Activated T-cell treated with anti-CD3 and anti-CD28 coated beads, Interleukin-2, amount 50 U/mL, for 72 hours (primary cell): ENCODE results near the gene ELMOD1. TPM values are rescaled to one million over a fixed set of nuclear protein-coding genes. Genes with fewer than 3 reads are reported as not detected.

ENCODE experiments used
- ATAC-seq, 2 donors: fragments of 150-1000 bp; cut with Tn5 transposase; replicated peaks in 1 of 2; 2 replicates each; pipeline ENCODE4 v1.10.0; 2021; ENCODE audit warnings: moderate library complexity in 2 of 2, mild to moderate bottlenecking in 1 of 2
- DNase-seq, 2 donors: peaks; one replicate each; pipeline ENCODE4 v3.0.0; 2021 to 2022; ENCODE audit warnings: mixed read lengths in 1 of 2
- H3K27ac Mint-ChIP-seq: one replicate; pipeline ENCODE4 v1.8.0; 2022; ENCODE audit warnings: mild to moderate bottlenecking, moderate library complexity, mixed read lengths
- H3K27me3 Mint-ChIP-seq: one replicate; pipeline ENCODE4 v1.8.0; 2022; ENCODE audit warnings: low read depth, mixed read lengths
- H3K36me3 Mint-ChIP-seq, 2 donors: one replicate each; pipeline ENCODE4 v1.8.0; 2022; ENCODE audit warnings: mixed read lengths in 2 of 2, mild to moderate bottlenecking in 1 of 2; ENCODE audit not compliant: insufficient read depth in 2 of 2
- H3K4me1 Mint-ChIP-seq: one replicate; pipeline ENCODE4 v1.8.0; 2022; ENCODE audit warnings: low read depth, mixed read lengths
- H3K4me3 Mint-ChIP-seq, 2 donors: one replicate each; pipeline ENCODE4 v1.8.0; 2022; ENCODE audit warnings: mild to moderate bottlenecking in 2 of 2, mixed read lengths in 2 of 2, moderate library complexity in 2 of 2
- H3K9me3 Mint-ChIP-seq, 2 donors: one replicate each; pipeline ENCODE4 v1.8.0; 2022; ENCODE audit warnings: mixed read lengths in 2 of 2
- total RNA-seq, 2 donors: library from RNA; stranded (reverse); gene quantifications; one replicate each; pipeline ENCODE4 v1.2.3, GENCODE V29; 2022

The ELMOD1 gene
- total RNA-seq, 2 donors from 2014 or later = not detected

DNA sequence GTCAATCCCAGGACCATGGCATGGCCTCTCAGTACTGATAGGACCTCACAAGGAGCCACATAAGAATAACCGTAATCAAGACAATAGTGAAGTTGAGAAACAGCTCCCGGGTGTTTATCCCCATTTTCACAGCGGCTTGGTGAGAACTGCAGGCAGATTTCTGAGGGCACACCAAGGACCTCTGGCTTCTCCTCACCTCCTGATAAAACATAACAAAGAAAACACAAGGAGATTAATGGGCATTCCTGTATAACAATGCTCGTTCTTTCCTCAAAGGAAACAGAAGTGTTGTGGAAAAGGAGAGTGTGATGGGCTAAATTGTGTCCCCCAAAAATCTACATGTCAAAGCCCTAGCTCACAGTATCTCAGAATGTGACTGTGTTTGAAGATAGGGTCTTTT lies 116.9 kb downstream of the ELMOD1 start:
- peaks cover 33% of the 10 kb centered on the region for H3K27me3 Mint-ChIP-seq
- no peaks in the 10 kb centered on the region for H3K9me3 Mint-ChIP-seq
- H3K36me3 Mint-ChIP-seq = no peaks in the 10 kb centered on the region
- H3K4me1 Mint-ChIP-seq = no peaks in the 10 kb centered on the region
- H3K4me3 Mint-ChIP-seq = no peak overlapping the region
- no peak overlapping the region for H3K27ac Mint-ChIP-seq
- DNase-seq (no peak), ATAC-seq (no peak)

DNA sequence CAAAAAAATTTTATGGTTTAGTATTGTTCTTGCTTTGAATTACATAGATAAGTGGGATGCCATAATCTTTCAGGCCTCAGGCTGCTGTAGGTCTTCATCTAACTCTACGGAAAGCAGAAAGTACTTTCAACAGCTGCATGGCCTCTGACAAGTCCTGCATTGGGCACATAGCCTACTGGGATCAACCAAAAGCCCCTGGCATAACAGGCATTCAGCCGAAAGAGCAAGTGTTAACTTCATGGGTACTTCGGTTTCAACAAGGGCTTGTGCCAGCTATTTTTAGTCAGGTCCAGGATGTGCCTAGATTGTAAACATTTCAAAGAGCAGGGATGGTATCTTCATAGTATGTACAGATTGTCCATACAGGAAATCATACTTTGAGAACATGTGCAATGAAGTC lies 117.8 kb downstream of the ELMOD1 start:
- H3K4me1 Mint-ChIP-seq = no peaks in the 10 kb centered on the region
- DNase-seq (no peak), ATAC-seq (no peak)
- no peaks in the 10 kb centered on the region for H3K36me3 Mint-ChIP-seq
- no peak overlapping the region for H3K27ac Mint-ChIP-seq
- peaks cover 23% of the 10 kb centered on the region for H3K27me3 Mint-ChIP-seq
- no peak overlapping the region for H3K4me3 Mint-ChIP-seq
- H3K9me3 Mint-ChIP-seq = no peaks in the 10 kb centered on the region

- H3K4me1 Mint-ChIP-seq = no peaks in the 10 kb centered on the region
- no peaks in the 10 kb centered on the region for H3K9me3 Mint-ChIP-seq
- H3K27me3 Mint-ChIP-seq = peaks cover 23% of the 10 kb centered on the region
- ATAC-seq (no peak), DNase-seq (no peak)
- H3K36me3 Mint-ChIP-seq = no peaks in the 10 kb centered on the region
- no peak overlapping the region for H3K4me3 Mint-ChIP-seq
- H3K27ac Mint-ChIP-seq = no peak overlapping the region
These were observed 119.4 kb downstream of the ELMOD1 start for GRCh38 chr11:107710301-107710700.

DNA sequence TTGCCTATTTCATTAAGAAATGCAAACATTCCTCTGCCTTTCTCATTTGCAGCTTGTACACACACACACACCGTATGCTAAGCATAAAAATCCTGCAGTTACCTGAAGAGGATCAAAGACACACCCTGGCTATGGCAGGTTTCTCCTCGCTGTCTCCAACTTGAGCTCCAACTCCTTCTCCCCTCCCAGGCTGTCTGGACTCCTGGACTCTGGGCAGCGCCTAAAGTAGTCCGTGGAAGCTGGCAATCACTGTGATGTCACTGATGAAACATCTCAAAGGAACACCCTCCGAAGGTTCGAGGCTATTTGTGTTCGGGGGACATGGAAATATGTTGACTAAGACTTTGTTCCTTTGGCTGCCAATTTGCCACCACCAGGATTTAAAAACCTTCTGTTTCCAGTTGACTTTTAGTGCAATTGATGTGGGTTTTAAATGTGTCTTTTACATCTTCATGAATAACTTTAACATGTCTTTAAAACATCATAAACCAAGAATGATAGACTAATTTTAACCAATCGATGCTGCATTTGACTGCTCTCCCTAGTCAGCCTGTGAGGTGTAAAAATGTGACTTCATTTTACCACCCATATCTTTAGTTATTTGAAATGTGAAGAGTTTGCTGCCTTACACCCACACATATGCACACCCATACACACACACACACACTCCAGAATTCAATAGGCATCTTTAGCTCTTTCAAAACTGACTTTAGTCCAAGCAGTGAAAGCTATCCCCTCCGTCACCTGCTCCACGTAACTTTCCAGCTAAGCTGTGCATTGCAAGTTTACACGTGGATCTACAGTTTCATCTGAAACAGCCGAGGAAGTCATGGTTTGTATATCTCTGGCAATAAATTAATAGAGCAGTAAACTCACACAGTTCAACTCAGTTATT lies 121.2 kb downstream of the ELMOD1 start, which contains the start of gene SLN:
Gene SLN, minus strand, starts transcription at position 196 of the 895 bp plus-strand sequence.
- no peak within 1 kb of the TSS for H3K27ac Mint-ChIP-seq
- ATAC-seq (no peak), DNase-seq (no peak)
- peaks cover 23% of the 10 kb centered on the region for H3K27me3 Mint-ChIP-seq
- no peaks in the 10 kb centered on the region for H3K9me3 Mint-ChIP-seq
- H3K36me3 Mint-ChIP-seq = no peaks in the 10 kb centered on the region
- H3K4me1 Mint-ChIP-seq = no peaks in the 10 kb centered on the region
- H3K4me3 Mint-ChIP-seq = no peak within 1 kb of the TSS

- Mint-ChIP-seq H3K36me3 (no peaks in the 10 kb centered on the region), H3K4me1 (no peaks in the 10 kb centered on the region), H3K9me3 (no peaks in the 10 kb centered on the region), H3K4me3 (no peak overlapping the region), H3K27ac (no peak overlapping the region), H3K27me3 (peaks cover 16% of the 10 kb centered on the region)
- no peak for DNase-seq
- ATAC-seq = no peak
These were observed 122.1 kb downstream of the ELMOD1 start for GRCh38 chr11:107713009-107713408.

Other genes starting within 250 kb of the ELMOD1 start
- gene CWF19L2, start 133.3 kb upstream of the ELMOD1 start, total RNA-seq = 10 to 100 TPM; 15.0 to 16.2 TPM
- gene ALKBH8, start 25.4 kb upstream of the ELMOD1 start, total RNA-seq = 10 to 100 TPM; 12.8 TPM
- not detected for gene SLN, start 120.9 kb downstream of the ELMOD1 start, total RNA-seq